Endothelial cell (in vitro differentiated cells): ENCODE measurements around the gene MALAT1. TPM values are rescaled to one million over a fixed set of nuclear protein-coding genes. Genes with fewer than 3 reads are reported as not detected.
"Not testable (repeated sequence)": the region's sequence is repeated elsewhere in the genome, so short reads cannot be mapped to it uniquely, and the experiment has no call there.

Experiments used
- DNase-seq: peaks from one replicate; pipeline ENCODE4 v3.0.0; 2021; ENCODE audit warnings: low spot score
- H3K27ac Mint-ChIP-seq: one replicate; pipeline ENCODE4 v1.8.0; 2021; ENCODE audit warnings: mixed read lengths, inconsistent platforms; ENCODE audit not compliant: unreplicated experiment
- H3K27me3 Mint-ChIP-seq: one replicate; pipeline ENCODE4 v1.8.0; 2021; ENCODE audit warnings: mild to moderate bottlenecking, moderate library complexity, mixed read lengths, inconsistent platforms; ENCODE audit not compliant: unreplicated experiment
- H3K36me3 Mint-ChIP-seq: one replicate; pipeline ENCODE4 v1.8.0; 2021; ENCODE audit warnings: mild to moderate bottlenecking, low read depth, mixed read lengths, inconsistent platforms; ENCODE audit not compliant: unreplicated experiment
- H3K4me1 Mint-ChIP-seq: one replicate; pipeline ENCODE4 v1.8.0; 2021; ENCODE audit warnings: mild to moderate bottlenecking, mixed read lengths, inconsistent platforms; ENCODE audit not compliant: unreplicated experiment
- H3K4me3 Mint-ChIP-seq: one replicate; pipeline ENCODE4 v1.8.0; 2021; ENCODE audit warnings: mild to moderate bottlenecking, mixed read lengths, inconsistent platforms; ENCODE audit not compliant: unreplicated experiment
- H3K9me3 Mint-ChIP-seq: one replicate; pipeline ENCODE4 v1.8.0; 2021; ENCODE audit warnings: mixed read lengths, inconsistent platforms; ENCODE audit not compliant: unreplicated experiment
- total RNA-seq: library from RNA; stranded (reverse); fragmentation: NEBNext Ultra II Directional; extraction: Animal tissue kit (Norgen Biotek cat#: 25700); gene quantifications from one replicate; pipeline ENCODE4 v1.2.1, GENCODE V29; 2021; ENCODE audit not compliant: unreplicated experiment
- TF ChIP-seq, protein P1 (sequence below): fragments of 200-600 bp; sonication (generic); IDR thresholded peaks from one replicate; pipeline ENCODE4 v1.5.0; 2021; ENCODE audit warnings: antibody characterized with exemption; ENCODE audit not compliant: unreplicated experiment

MALAT1 gene
- total RNA-seq, 1 donor from 2014 or later, result 4,747 TPM

DNA sequence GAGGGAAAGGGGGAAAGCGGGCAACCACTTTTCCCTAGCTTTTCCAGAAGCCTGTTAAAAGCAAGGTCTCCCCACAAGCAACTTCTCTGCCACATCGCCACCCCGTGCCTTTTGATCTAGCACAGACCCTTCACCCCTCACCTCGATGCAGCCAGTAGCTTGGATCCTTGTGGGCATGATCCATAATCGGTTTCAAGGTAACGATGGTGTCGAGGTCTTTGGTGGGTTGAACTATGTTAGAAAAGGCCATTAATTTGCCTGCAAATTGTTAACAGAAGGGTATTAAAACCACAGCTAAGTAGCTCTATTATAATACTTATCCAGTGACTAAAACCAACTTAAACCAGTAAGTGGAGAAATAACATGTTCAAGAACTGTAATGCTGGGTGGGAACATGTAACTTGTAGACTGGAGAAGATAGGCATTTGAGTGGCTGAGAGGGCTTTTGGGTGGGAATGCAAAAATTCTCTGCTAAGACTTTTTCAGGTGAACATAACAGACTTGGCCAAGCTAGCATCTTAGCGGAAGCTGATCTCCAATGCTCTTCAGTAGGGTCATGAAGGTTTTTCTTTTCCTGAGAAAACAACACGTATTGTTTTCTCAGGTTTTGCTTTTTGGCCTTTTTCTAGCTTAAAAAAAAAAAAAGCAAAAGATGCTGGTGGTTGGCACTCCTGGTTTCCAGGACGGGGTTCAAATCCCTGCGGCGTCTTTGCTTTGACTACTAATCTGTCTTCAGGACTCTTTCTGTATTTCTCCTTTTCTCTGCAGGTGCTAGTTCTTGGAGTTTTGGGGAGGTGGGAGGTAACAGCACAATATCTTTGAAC, 6.8 kb downstream of the MALAT1 start:
- Mint-ChIP-seq H3K36me3 (peaks cover 29% of the 10 kb centered on the region), H3K27ac (peak overlapping the region; percentile 54), H3K4me3 (peak overlapping the region; percentile 64), H3K9me3 (no peaks in the 10 kb centered on the region), H3K4me1 (peaks cover 38% of the 10 kb centered on the region), H3K27me3 (peaks cover 17% of the 10 kb centered on the region)
- TF ChIP-seq, protein P1, sequence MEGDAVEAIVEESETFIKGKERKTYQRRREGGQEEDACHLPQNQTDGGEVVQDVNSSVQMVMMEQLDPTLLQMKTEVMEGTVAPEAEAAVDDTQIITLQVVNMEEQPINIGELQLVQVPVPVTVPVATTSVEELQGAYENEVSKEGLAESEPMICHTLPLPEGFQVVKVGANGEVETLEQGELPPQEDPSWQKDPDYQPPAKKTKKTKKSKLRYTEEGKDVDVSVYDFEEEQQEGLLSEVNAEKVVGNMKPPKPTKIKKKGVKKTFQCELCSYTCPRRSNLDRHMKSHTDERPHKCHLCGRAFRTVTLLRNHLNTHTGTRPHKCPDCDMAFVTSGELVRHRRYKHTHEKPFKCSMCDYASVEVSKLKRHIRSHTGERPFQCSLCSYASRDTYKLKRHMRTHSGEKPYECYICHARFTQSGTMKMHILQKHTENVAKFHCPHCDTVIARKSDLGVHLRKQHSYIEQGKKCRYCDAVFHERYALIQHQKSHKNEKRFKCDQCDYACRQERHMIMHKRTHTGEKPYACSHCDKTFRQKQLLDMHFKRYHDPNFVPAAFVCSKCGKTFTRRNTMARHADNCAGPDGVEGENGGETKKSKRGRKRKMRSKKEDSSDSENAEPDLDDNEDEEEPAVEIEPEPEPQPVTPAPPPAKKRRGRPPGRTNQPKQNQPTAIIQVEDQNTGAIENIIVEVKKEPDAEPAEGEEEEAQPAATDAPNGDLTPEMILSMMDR, result no peak
- DNase-seq, result no peak

DNA sequence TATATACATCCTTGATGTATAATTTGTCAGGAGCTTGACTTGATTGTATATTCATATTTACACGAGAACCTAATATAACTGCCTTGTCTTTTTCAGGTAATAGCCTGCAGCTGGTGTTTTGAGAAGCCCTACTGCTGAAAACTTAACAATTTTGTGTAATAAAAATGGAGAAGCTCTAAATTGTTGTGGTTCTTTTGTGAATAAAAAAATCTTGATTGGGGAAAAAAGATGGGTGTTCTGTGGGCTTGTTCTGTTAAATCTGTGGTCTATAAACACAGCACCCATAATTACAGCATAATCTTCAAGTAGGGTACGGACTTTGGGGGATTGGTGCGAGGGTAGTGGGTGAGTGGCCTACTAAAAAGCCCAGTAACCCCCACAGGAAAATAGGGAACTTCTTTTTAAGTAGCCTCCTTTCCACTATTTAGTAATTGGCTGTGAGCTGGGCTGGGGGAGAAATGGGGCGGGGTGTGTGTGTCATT, 7.5 kb downstream of the MALAT1 start:
- Mint-ChIP-seq H3K4me1 (peaks cover 36% of the 10 kb centered on the region), H3K9me3 (no peaks in the 10 kb centered on the region), H3K27me3 (peaks cover 16% of the 10 kb centered on the region), H3K27ac (no peak overlapping the region), H3K4me3 (peak overlapping the region; percentile 64), H3K36me3 (peaks cover 29% of the 10 kb centered on the region)
- TF ChIP-seq, protein P1, result no peak
- DNase-seq, result no peak

DNA sequence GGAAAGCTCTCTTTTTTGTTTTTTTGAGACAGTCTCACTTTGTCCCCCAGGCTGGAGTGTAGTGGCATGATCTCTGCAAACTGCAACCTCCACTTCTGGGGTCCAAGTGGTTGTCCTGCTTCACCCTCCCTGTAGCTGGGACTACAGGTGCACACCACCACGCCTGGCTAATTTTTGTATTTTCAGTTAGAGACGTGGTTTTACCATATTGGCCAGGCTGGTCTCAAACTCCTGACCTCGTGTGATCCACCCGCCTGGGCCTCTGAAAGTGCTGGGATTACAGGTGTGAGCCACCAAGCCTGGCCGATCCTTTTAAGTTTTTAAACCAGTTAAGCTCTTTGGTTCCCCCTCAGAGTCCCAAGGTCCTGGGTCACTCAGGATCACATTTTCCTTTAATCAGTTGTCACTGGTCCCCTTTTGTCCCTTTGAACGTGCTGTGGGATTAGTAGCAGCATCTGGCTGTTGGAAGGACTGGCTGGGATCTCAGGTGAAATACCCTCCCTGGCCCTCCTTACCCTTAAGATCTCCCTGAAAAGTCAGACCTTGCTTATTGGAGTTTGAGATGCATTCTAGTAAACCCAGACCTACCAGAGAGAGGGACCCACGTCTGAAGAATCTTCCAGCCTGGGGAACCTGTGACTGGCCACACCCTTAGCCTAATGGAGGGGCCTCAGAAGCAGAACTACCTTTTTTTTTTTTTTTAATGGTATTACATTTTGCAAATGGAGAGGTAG, 8.1 kb downstream of the MALAT1 start:
- TF ChIP-seq, protein P1, result no peak
- no peak for DNase-seq
- H3K4me3 Mint-ChIP-seq, result peak overlapping the region; percentile 64
- peaks cover 31% of the 10 kb centered on the region for H3K4me1 Mint-ChIP-seq
- no peaks in the 10 kb centered on the region for H3K9me3 Mint-ChIP-seq
- peaks cover 10% of the 10 kb centered on the region for H3K27me3 Mint-ChIP-seq
- peak overlapping the region; percentile 75 for H3K27ac Mint-ChIP-seq
- H3K36me3 Mint-ChIP-seq, result peaks cover 29% of the 10 kb centered on the region

DNA sequence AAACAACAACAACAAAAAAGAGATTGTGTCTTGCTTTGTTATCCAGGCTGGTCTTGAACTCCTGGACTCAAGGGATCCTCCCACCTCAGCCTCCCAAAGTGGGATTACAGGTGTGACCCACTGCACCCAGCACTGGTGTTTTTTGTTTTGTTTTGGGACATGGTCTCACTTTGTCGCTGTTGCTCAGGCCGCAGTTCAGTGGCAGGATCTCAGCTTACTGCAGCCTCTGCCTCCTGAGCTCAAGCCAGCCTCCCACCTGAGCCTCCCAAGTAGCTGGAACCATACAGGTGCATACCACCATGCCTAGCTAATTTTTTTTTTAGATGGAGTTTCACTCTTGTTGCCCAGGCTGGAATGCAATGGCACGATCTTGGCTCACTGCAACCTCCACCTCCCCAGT, 13.5 kb downstream of the MALAT1 start:
- not testable (repeated sequence) for DNase-seq, H3K9me3 Mint-ChIP-seq, H3K27ac Mint-ChIP-seq, H3K4me3 Mint-ChIP-seq, H3K36me3 Mint-ChIP-seq, H3K27me3 Mint-ChIP-seq, H3K4me1 Mint-ChIP-seq

DNA sequence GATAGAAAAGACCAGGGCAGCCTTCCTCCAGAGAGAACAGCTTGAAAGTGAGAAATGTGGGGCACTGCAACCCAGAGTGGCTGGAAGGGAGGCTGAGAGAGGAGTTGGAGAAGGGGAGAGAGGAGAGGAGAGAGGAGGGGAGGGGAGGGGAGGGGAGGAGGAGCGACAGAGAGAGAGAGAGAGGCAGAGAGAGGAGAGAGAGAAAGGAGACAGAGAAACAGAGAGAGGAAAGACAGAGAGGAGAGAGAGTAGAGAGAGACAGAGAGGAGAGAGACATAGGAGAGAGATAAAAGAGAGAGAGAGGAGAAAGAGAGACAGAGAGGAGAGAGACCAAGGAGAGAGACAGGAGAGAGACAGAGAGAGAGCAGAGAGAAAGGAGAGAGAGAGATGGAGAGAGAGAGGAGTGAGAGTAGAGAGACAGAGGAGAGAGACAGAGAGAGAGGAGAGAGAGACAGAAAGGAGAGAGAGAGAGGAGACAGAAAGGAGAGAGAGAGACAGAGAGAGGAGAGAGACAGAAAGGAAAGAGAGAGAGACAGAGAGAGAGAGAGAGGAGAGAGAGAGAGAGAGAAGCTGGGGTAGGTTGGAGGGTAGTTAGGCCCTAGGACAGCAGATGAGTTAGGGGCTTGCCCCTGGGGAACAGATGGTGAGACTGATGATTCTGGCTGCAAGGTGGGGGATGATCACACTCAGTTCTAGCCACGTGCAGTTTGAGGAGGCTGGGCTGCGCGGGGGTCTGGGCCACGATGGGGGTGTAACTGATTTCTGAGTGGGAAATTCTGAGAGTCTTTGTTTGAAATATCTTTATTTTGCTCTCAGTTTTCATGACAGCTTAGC, 17.5 kb downstream of the MALAT1 start:
- no peak overlapping the region for H3K4me3 Mint-ChIP-seq
- peaks cover 4% of the 10 kb centered on the region for H3K27me3 Mint-ChIP-seq
- no peak for DNase-seq
- TF ChIP-seq, protein P1, result no peak
- H3K27ac Mint-ChIP-seq, result no peak overlapping the region
- H3K36me3 Mint-ChIP-seq, result no peaks in the 10 kb centered on the region
- H3K4me1 Mint-ChIP-seq, result peaks cover 2% of the 10 kb centered on the region
- H3K9me3 Mint-ChIP-seq, result no peaks in the 10 kb centered on the region

DNA sequence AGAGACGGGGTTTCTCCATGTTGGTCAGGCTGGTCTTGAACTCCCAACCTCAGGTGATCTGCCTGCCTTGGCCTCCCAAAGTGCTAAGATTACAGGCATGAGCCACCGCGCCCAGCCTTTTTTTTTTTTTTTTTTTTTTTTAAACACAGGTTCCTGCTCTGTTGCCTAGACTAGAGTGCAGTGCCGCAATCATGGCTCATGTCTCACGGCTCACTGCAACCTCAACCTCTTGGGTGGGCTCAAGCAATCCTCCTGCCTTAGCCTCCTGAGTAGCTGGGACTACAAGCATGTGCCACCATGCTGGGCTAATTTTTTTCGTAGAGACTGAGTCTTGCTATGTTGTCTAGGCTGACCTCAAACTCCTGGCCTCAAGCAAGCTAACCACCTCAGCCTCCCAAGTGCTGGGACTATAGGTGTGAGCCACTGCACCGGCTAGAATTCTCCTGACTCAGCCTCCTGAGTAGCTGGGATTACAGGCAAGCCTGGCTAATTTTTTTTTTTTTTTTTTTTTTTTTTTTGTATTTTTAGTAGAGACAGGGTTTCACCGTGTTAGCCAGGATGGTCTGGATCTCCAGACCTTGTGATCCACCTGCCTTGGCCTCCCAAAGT, 20.2 kb downstream of the MALAT1 start:
- H3K4me1 Mint-ChIP-seq, result peaks cover 28% of the 10 kb centered on the region
- H3K27me3 Mint-ChIP-seq, H3K36me3 Mint-ChIP-seq, H3K4me3 Mint-ChIP-seq, DNase-seq, H3K27ac Mint-ChIP-seq, H3K9me3 Mint-ChIP-seq: not testable (repeated sequence)

DNA sequence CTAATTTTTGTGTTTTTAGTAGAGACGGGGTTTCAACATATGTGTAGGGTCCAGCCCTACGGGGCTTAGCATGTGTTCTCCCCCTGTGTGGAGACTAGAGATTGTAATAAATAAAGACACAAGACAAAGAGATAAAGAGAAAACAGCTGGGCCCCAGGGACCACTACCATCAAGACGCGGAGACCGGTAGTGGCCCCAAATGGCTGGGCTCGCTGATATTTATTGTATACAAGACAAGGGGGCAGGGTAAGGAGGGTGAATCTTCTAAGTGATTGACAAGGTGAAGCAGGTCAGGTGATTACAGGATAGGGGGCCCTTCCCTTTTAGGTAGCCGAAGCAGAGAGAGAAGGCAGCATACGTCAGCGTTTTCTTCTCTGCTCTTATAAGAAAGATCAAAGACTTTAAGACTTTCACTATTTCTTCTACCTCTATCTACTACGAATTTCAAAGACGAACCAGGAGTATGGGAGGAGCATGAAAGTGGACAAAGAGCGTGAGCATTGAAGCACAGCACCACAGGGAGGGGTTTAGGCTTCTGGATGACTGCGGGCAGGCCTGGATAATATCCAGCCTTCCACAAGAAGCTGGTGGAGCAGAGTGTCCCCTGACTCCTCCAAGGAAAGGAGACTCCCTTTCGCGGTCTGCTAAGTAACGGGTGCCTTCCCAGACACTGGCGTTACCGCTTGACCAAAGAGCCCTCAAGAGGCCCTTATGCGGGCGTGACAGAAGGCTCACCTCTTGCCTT, 23.1 kb downstream of the MALAT1 start:
- Mint-ChIP-seq H3K27ac (peak overlapping the region; percentile 87), H3K4me1 (peaks cover 38% of the 10 kb centered on the region)
- H3K27me3 Mint-ChIP-seq, H3K9me3 Mint-ChIP-seq, DNase-seq, H3K36me3 Mint-ChIP-seq, H3K4me3 Mint-ChIP-seq: not testable (repeated sequence)
